ENCODE data around the gene KIF16B.

GRCh38 chr20:16257813-16258430, 315.3 kb downstream of the KIF16B start:
- no peak for TF ChIP-seq ATF6 (CRISPR knock-in tag; IDR thresholded peaks at IDR 0.05)
- no peak for TF ChIP-seq TCF7 (CRISPR knock-in tag; IDR thresholded peaks at IDR 0.05; ENCODE audit: low read depth)
- TF ChIP-seq NR1H2 (CRISPR knock-in tag; IDR thresholded peaks at IDR 0.05): no peak
- TF ChIP-seq ATF1 (CRISPR knock-in tag; IDR thresholded peaks at IDR 0.05): no peak
- TF ChIP-seq ESRRA (CRISPR knock-in tag; IDR thresholded peaks at IDR 0.05; ENCODE audit: borderline replicate concordance): no peak
- TF ChIP-seq CTCF (IDR thresholded peaks at IDR 0.05): no peak
- TF ChIP-seq, protein P1, sequence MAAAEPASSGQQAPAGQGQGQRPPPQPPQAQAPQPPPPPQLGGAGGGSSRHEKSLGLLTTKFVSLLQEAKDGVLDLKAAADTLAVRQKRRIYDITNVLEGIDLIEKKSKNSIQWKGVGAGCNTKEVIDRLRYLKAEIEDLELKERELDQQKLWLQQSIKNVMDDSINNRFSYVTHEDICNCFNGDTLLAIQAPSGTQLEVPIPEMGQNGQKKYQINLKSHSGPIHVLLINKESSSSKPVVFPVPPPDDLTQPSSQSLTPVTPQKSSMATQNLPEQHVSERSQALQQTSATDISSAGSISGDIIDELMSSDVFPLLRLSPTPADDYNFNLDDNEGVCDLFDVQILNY (CRISPR knock-in tag; IDR thresholded peaks at IDR 0.05): no peak
- TF ChIP-seq CREM (CRISPR knock-in tag; IDR thresholded peaks at IDR 0.05): no peak
- TF ChIP-seq GTF2I (CRISPR knock-in tag; conservative IDR thresholded peaks at IDR 0.05): no peak

Data from WTC11 (cell line).